Measurements from ENCODE around the gene MFN2. TPM values are rescaled to one million over a fixed set of nuclear protein-coding genes. Genes with fewer than 3 reads are reported as not detected.

The MFN2 gene
- total and polyA plus RNA-seq, 2 of the 8 experiments (the other 6 are each of a cell fraction or from before 2014, with no cell fraction given): 34.0 to 62.5 TPM

GRCh38 chr1:12010746-12011570 is 30.7 kb downstream of the MFN2 start:
- POLR2A ChIA-PET (ENCODE audit: partially characterized antibody): interaction anchor here (0.7 to 3.0 kb wide), 8 partner anchors 8 to 156 kb away, joined by 3 to 18 read pairs (median 4); partner anchors contain the start of genes MFN2 and MIIP
- Histone ChIP-seq H3K4ac (replicated peaks; ENCODE audit: insufficient read length, low read depth, low read length) (no peak overlapping the region), H3K14ac (ENCODE audit: insufficient read length) (no peak overlapping the region), H4K8ac (ENCODE audit: extremely low read depth, insufficient read depth, low read length) (no peak overlapping the region; the same call in 1 of the 2 replicates), H3K4me3 (ENCODE audit: extremely low read depth in 1 of 4, insufficient read depth in 2 of 4, low read depth in 3 of 4, low read length in 4 of 4) (no peak overlapping the region), H2BK20ac (ENCODE audit: low read length) (no peak overlapping the region), H2BK5ac (ENCODE audit: low read depth, low read length) (no peak overlapping the region), H3K23me2 (ENCODE audit: low read depth, low read length) (no peaks in the 10 kb centered on the region), H3K4me1 (replicated peaks in 1 of 4; ENCODE audit: control insufficient read depth in 3 of 4, insufficient read depth in 4 of 4, low read length in 3 of 4) (no peaks in the 10 kb centered on the region), H4K91ac (replicated peaks; ENCODE audit: insufficient read length, low read length) (no peak overlapping the region), H3K18ac (ENCODE audit: extremely low read depth, low read length) (no peak overlapping the region), H4K20me1 (replicated peaks in 1 of 2; ENCODE audit: control insufficient read depth in 1 of 2, insufficient read depth in 2 of 2, low read length in 2 of 2) (peaks cover 0 to 5% of the 10 kb centered on the region in 2 experiments), H4K5ac (ENCODE audit: insufficient read length, low read depth, low read length) (no peak overlapping the region), H3K23ac (ENCODE audit: insufficient read length) (no peak overlapping the region), H3K27ac (ENCODE audit: low read depth, low read length) (no peak overlapping the region), H3K9me3 (ENCODE audit: insufficient read depth in 2 of 2, low read depth in 1 of 2, low read length in 1 of 2) (peaks cover 0 to 9% of the 10 kb centered on the region in 2 experiments; a peak in 1 of 4 replicates), H3K79me2 (ENCODE audit: control insufficient read depth in 1 of 2, insufficient read depth in 2 of 2, low read length in 2 of 2) (no peaks in the 10 kb centered on the region), H3K36me3 (ENCODE audit: control insufficient read depth in 2 of 4, insufficient read depth in 4 of 4, low read length in 3 of 4) (peaks cover 36 to 63% (median 52%) of the 10 kb centered on the region in 4 experiments; a peak in 6 of 8 replicates), H3K27me3 (replicated peaks in 1 of 4; ENCODE audit: control insufficient read depth in 3 of 4, extremely low read depth in 1 of 4, insufficient read depth in 3 of 4, low read length in 3 of 4) (no peaks in the 10 kb centered on the region), H2AK5ac (ENCODE audit: low read depth, low read length) (no peak overlapping the region), H3K4me2 (ENCODE audit: insufficient read depth in 1 of 2, low read depth in 2 of 2, low read length in 2 of 2) (no peak overlapping the region), H2BK12ac (ENCODE audit: low read depth, low read length) (no peak overlapping the region), H2BK15ac (ENCODE audit: low read length) (no peak overlapping the region), H3K79me1 (ENCODE audit: low read depth, low read length) (no peaks in the 10 kb centered on the region; the same call in 1 of the 2 replicates), H3K56ac (replicated peaks; ENCODE audit: insufficient read length, low read depth, low read length) (no peak overlapping the region), H3K9ac (replicated peaks in 1 of 4; ENCODE audit: extremely low read depth in 1 of 4, low read depth in 3 of 4, low read length in 3 of 4) (no peak overlapping the region), H2BK120ac (replicated peaks; ENCODE audit: low read depth, low read length) (no peak overlapping the region), H2AFZ (ENCODE audit: low read length) (no peak overlapping the region)
- FAIRE-seq (no peak), DNase-seq (ENCODE audit: low read depth in 1 of 2, low spot score in 2 of 2) (no peak)
- TF ChIP-seq ATF3 (IDR thresholded peaks at IDR 0.05; ENCODE audit: insufficient read depth, low read depth, low read length) (no peak), SP1 (IDR thresholded peaks at IDR 0.05; ENCODE audit: low read depth, low read length) (no peak), SAP30 (IDR thresholded peaks at IDR 0.05; ENCODE audit: insufficient read depth, insufficient replicate concordance, low read length) (no peak), CHD1 (IDR thresholded peaks at IDR 0.05; ENCODE audit: low read depth, low read length) (no peak), TEAD4 (IDR thresholded peaks at IDR 0.05; ENCODE audit: low read depth, low read length) (no peak), TAF1 (IDR thresholded peaks at IDR 0.05; ENCODE audit: low read depth, low read length) (no peak)
- CTCF ChIA-PET (ENCODE audit: partially characterized antibody): interaction anchor here (0.5 to 3.9 kb wide), 9 partner anchors 9 to 174 kb away, joined by 3 to 26 read pairs (median 3); partner anchors contain the start of gene MIIP
- 91% methylated on average over 16 of the region's 16 CpGs; no CpG with 5 or more reads in 1 of the 2 experiments for WGBS, 2 experiments (ENCODE audit: extremely low coverage in 1 of 2, insufficient coverage in 1 of 2, insufficient read length in 1 of 2, insufficient replicate concordance in 2 of 2, low coverage in 1 of 2, low lambda C conversion rate in 2 of 2, missing lambda C conversion rate in 1 of 2)

All from H1 (cell line).